Sigmoid colon (tissue), 7 donors: ENCODE data around the gene HOXB9. TPM values are rescaled to one million over a fixed set of nuclear protein-coding genes. Genes with fewer than 3 reads are reported as not detected.
A peak's percentile ranks its signal among the peaks of the same experiment; 100 is the strongest.

Experiments used
- DNase-seq: peaks from one replicate; pipeline ENCODE4 v3.0.0-alpha.2; 2019
- H3K27ac ChIP-seq, 4 donors: fragments of 200-600 bp; sonication (generic); one replicate each; pipeline ENCODE4 v1.5.1; 2016 to 2019; ENCODE audit warnings: mild to moderate bottlenecking in 1 of 4
- H3K27me3 ChIP-seq, 3 donors: fragments of 200-600 bp; sonication (generic); one replicate each; pipeline ENCODE4 v1.5.1; 2019; ENCODE audit warnings: mild to moderate bottlenecking in 1 of 3
- H3K36me3 ChIP-seq, 4 donors: fragments of 200-600 bp; sonication (generic); one replicate each; pipeline ENCODE4 v1.5.1; 2016 to 2019
- H3K4me1 ChIP-seq, 4 donors: fragments of 200-600 bp; sonication (generic); one replicate each; pipeline ENCODE4 v1.5.1; 2017 to 2019
- H3K4me3 ChIP-seq, 4 donors: fragments of 200-600 bp; sonication (generic); one replicate each; pipeline ENCODE4 v1.5.1; 2017 to 2019; ENCODE audit warnings: mild to moderate bottlenecking in 2 of 4, moderate library complexity in 1 of 4
- H3K9me3 ChIP-seq, 4 donors: fragments of 200-600 bp in 3 of 4; sonication (generic) in 3 of 4; one replicate each; pipeline versions ENCODE4 v1.5.1 to v1.6.1; 2013 to 2019
- EP300 ChIP-seq, 4 donors: sonication (generic); formaldehyde crosslinking; IDR thresholded peaks; one replicate each; pipeline ENCODE4 v1.6.1; 2017; ENCODE audit warnings: antibody characterized with exemption in 4 of 4
- POLR2A ChIP-seq, 2 donors: fragments of 450-650 bp; IDR thresholded peaks; one replicate each; pipeline ENCODE4 v1.6.1; 2016; ENCODE audit warnings: antibody characterized with exemption in 2 of 2, mild to moderate bottlenecking in 2 of 2, moderate library complexity in 2 of 2
- POLR2AphosphoS5 ChIP-seq, 4 donors: sonication (generic); formaldehyde crosslinking; IDR thresholded peaks; one replicate each; pipeline ENCODE4 v1.6.1; 2017; ENCODE audit warnings: antibody characterized with exemption in 4 of 4
- WGBS, 2 donors: extraction: QIAGEN DNeasy Blood & Tissue Kit; methylation state at CpG; one replicate each; pipeline ENCODE4 v1.1.7; 2013; 5-methylcytosine and 5-hydroxymethylcytosine counted together
- intact Hi-C: fragments of 100-400 bp; cut with DNase I; formaldehyde crosslinking; loops from one replicate; pipeline ENCODE4 v1.15.1; 2023
- polyA plus RNA-seq, 3 donors: library from polyadenylated mRNA; stranded (reverse); fragments of 200-250 nt; gene quantifications; one replicate each; pipeline ENCODE4 v1.2.3, GENCODE V29; 2013
- total RNA-seq, 4 donors: library from RNA; depleted of rRNA; stranded (reverse); fragments of >200 nt; gene quantifications; one replicate each; pipeline ENCODE4 v1.1.0, GENCODE V29; 2016
- TF ChIP-seq, protein P1 (sequence below), 4 experiments: fragments of 450-650 bp in 3 of 4; fragments of 200-600 bp in 1 of 4; IDR thresholded peaks; one replicate each; pipeline ENCODE4 v1.5.1; 2016 to 2019; ENCODE audit warnings: antibody characterized with exemption in 4 of 4, mild to moderate bottlenecking in 3 of 4, moderate library complexity in 2 of 4
- donor health status: healthy with polysubstance abuse.
- donor health status: Bipolar disorder and iron deficiency.
- donor health status: healthy.

Gene HOXB9
- total and polyA plus RNA-seq, 7 donors = 0.28 to 52.1 (median 18.0) TPM; not detected in 3

GRCh38 chr17:48611213-48611612, 14.9 kb downstream of the HOXB9 start:
- Histone ChIP-seq H3K4me1 (peaks cover 0 to 58% (median 43%) of the 10 kb centered on the region in 4 donors), H3K27ac (peak overlapping the region; percentile 15 to 81 (median 70)), H3K36me3 (peaks cover 0 to 13% (median 6%) of the 10 kb centered on the region in 4 donors), H3K9me3 (no peaks in the 10 kb centered on the region), H3K4me3 (peak overlapping the region; percentile 48 to 61 (median 56)), H3K27me3 (peaks cover 46 to 78% (median 49%) of the 10 kb centered on the region in 3 donors)
- intact Hi-C loops = loop anchor here (10.0 kb wide), 2 partner anchors 384 to 586 kb away; partner anchors contain the start of gene IGF2BP1
- 0 to 1% methylated on average over 22 of the region's 22 CpGs for whole genome bisulfite sequencing, 2 donors
- no peak for TF ChIP-seq POLR2AphosphoS5 (IDR thresholded peaks at IDR 0.05)
- no peak for TF ChIP-seq EP300 (IDR thresholded peaks at IDR 0.05)
- TF ChIP-seq, protein P1, sequence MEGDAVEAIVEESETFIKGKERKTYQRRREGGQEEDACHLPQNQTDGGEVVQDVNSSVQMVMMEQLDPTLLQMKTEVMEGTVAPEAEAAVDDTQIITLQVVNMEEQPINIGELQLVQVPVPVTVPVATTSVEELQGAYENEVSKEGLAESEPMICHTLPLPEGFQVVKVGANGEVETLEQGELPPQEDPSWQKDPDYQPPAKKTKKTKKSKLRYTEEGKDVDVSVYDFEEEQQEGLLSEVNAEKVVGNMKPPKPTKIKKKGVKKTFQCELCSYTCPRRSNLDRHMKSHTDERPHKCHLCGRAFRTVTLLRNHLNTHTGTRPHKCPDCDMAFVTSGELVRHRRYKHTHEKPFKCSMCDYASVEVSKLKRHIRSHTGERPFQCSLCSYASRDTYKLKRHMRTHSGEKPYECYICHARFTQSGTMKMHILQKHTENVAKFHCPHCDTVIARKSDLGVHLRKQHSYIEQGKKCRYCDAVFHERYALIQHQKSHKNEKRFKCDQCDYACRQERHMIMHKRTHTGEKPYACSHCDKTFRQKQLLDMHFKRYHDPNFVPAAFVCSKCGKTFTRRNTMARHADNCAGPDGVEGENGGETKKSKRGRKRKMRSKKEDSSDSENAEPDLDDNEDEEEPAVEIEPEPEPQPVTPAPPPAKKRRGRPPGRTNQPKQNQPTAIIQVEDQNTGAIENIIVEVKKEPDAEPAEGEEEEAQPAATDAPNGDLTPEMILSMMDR (IDR thresholded peaks at IDR 0.05) = no peak
- TF ChIP-seq POLR2A (IDR thresholded peaks at IDR 0.05) = no peak
- DNase-seq = no peak

DNA sequence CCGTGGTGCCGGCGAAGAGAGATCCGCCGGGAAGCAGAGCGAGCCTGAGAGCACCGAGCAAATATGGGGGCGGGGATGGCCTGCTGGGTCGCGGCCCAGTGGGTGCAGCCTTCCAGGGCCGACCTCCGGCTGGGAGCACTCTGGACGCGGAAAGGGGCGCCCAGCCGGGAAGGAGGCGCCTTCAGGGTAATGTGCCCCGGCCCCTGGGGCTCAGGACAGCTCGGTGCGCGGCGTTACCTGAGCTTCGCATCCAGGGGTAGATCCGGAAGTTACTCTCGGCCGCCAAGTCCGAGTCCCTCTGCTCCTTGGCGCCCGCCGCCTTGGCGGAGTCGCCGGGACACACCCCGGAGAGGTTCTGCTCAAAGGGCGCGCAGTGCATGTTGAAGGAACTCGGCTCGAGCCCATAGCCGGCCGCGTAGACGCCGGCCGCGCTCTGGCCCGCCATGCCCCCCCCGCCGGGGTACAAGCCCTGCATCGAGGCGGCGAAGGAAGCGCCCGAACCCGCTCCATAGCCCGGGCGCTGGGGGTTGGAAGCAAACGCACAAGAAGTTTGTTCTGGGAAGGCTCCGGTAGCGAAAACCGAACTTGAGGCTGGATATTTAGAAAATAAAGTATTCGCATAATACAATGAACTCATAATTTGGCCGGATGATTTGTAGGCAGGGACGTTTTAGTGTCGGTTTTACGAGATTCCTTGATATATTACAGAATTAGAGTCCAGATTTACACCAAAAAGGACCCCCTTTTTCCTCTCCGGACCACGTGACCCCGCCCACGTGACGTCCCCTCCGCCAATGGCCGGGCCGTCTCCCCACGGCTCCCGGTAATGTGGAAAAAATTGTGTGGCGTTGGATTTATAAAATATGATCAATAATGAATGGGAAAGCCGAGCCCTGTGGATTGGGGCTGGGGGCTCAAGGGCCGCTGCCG, 15.6 kb downstream of the HOXB9 start, which contains the start of gene HOXB7:
HOXB7 (minus strand) TSS at position 736 of the 930 bp plus-strand sequence; CDS start at position 637, 99 bp downstream.
- H3K4me1 ChIP-seq = peaks cover 0 to 58% (median 43%) of the 10 kb centered on the region in 4 donors
- TF ChIP-seq POLR2AphosphoS5 (IDR thresholded peaks at IDR 0.05) (peak in 3 of 4 donors; percentile 39 to 52 (median 48)), POLR2A (IDR thresholded peaks at IDR 0.05) (no peak)
- peaks cover 0 to 20% (median 7%) of the 10 kb centered on the region in 4 donors for H3K36me3 ChIP-seq
- H3K4me3 ChIP-seq = peak within 1 kb of the TSS; percentile 48 to 61 (median 56)
- H3K27me3 ChIP-seq = peaks cover 40 to 71% (median 42%) of the 10 kb centered on the region in 3 donors
- intact Hi-C loops = loop anchor here (10.0 kb wide), 2 partner anchors 384 to 586 kb away; partner anchors contain the start of gene IGF2BP1
- H3K9me3 ChIP-seq = no peaks in the 10 kb centered on the region
- peak within 1 kb of the TSS; percentile 15 to 81 (median 70) for H3K27ac ChIP-seq
- DNase-seq = peak; percentile 88
- WGBS, 2 donors = 0 to 1% methylated on average over 79 of the region's 79 CpGs

GRCh38 chr17:48609759-48610281, 16.3 kb downstream of the HOXB9 start:
- DNase-seq = no peak

DNA sequence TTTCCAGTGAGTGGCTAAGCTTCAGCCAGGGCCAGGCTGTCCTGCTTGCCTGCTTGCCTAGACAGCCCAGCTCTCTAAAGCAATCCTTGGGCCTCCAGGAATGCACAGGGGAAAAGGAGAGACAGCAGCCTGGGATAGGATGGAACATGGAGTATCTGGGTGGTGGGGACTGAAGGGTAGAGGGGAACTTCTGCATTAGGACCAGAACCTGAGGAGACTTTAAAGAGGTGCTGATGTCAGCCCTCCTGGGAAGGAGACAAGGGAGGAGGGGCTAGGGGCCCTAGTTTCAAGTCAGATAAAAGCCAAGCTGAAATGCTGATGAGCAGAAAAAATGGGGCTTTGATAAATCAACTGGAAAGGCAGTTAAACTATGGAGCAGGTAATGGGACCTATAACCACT, 17.1 kb downstream of the HOXB9 start:
- no peak for TF ChIP-seq EP300 (IDR thresholded peaks at IDR 0.05)
- TF ChIP-seq, protein P1 (IDR thresholded peaks at IDR 0.05) = no peak
- TF ChIP-seq POLR2A (IDR thresholded peaks at IDR 0.05) = no peak
- no peak for TF ChIP-seq POLR2AphosphoS5 (IDR thresholded peaks at IDR 0.05)
- no peak for DNase-seq
- Histone ChIP-seq H3K4me1 (peaks cover 0 to 53% (median 38%) of the 10 kb centered on the region in 4 donors), H3K36me3 (peaks cover 0 to 34% (median 7%) of the 10 kb centered on the region in 4 donors), H3K27ac (no peak overlapping the region), H3K27me3 (peaks cover 26 to 56% (median 28%) of the 10 kb centered on the region in 3 donors), H3K9me3 (no peaks in the 10 kb centered on the region), H3K4me3 (no peak overlapping the region)
- intact Hi-C loops = no loop called here

More at GRCh38 chr17:48609759-48610281, 16.3 kb downstream of the HOXB9 start:
- H3K4me3 ChIP-seq = peak overlapping the region; percentile 48 to 61 (median 56)
- H3K27me3 ChIP-seq = peaks cover 34 to 64% (median 36%) of the 10 kb centered on the region in 3 donors
- peaks cover 0 to 58% (median 43%) of the 10 kb centered on the region in 4 donors for H3K4me1 ChIP-seq
- peak overlapping the region in 3 of 4 donors; percentile 70 to 81 (median 70) for H3K27ac ChIP-seq
- peaks cover 0 to 26% (median 7%) of the 10 kb centered on the region in 4 donors for H3K36me3 ChIP-seq
- WGBS, 2 donors = 2 to 8% methylated on average over 15 of the region's 15 CpGs
- intact Hi-C loops = loop anchor here (10.0 kb wide), 2 partner anchors 385 to 585 kb away; partner anchors contain the start of gene IGF2BP1
- TF ChIP-seq, protein P1 (IDR thresholded peaks at IDR 0.05) = no peak
- TF ChIP-seq EP300 (IDR thresholded peaks at IDR 0.05) = no peak
- TF ChIP-seq POLR2AphosphoS5 (IDR thresholded peaks at IDR 0.05) = no peak
- TF ChIP-seq POLR2A (IDR thresholded peaks at IDR 0.05) = no peak
- H3K9me3 ChIP-seq = no peaks in the 10 kb centered on the region
